H1 (cell line): ENCODE data around the gene TMEM120A. TPM values are rescaled to one million over a fixed set of nuclear protein-coding genes. Genes with fewer than 3 reads are reported as not detected.

Source experiments
- CTCF ChIA-PET: fragments of 300-600 bp; sonication (Branson Sonifier 250); formaldehyde crosslinking; loops from one replicate; lab custom pipeline; 2021; ENCODE audit not compliant: partially characterized antibody; lab: Charles Lee
- POLR2A ChIA-PET: fragments of 300-600 bp; sonication (Branson Sonifier 250); formaldehyde crosslinking; loops from one replicate; lab custom pipeline; 2021; ENCODE audit warnings: inconsistent platforms; ENCODE audit not compliant: partially characterized antibody; lab: Charles Lee
- DNase-seq, 2 experiments: peaks; one replicate each; pipeline versions ENCODE4 v3.0.0 to v3.0.0-alpha.2; 2010 to 2022; ENCODE audit warnings: low spot score in 2 of 2, low read depth in 1 of 2, mixed read lengths in 1 of 2
- FAIRE-seq: peaks from 2 replicates; lab custom pipeline; 2011; peaks lifted over from hg19 to GRCh38; lab: Jason Lieb, UNC
- H2AFZ ChIP-seq: 2 replicates; pipeline ENCODE4 v1.8.1; 2012; ENCODE audit warnings: low read length, inconsistent platforms
- H2AK5ac ChIP-seq: 2 replicates; pipeline ENCODE4 v1.6.1; 2013; ENCODE audit warnings: low read depth, low read length
- H2BK120ac ChIP-seq: replicated peaks from 2 replicates; pipeline ENCODE3; 2013; ENCODE audit warnings: low read depth, low read length, inconsistent platforms
- H2BK12ac ChIP-seq: 2 replicates; pipeline ENCODE4 v1.6.1; 2013; ENCODE audit warnings: low read depth, low read length
- H2BK15ac ChIP-seq: 2 replicates; pipeline ENCODE4 v1.6.1; 2013; ENCODE audit warnings: low read length
- H2BK20ac ChIP-seq: 2 replicates; pipeline ENCODE4 v1.6.1; 2013; ENCODE audit warnings: low read length
- H2BK5ac ChIP-seq: 2 replicates; pipeline ENCODE4 v1.6.1; 2013; ENCODE audit warnings: low read depth, low read length
- H3K14ac ChIP-seq: 2 replicates; pipeline ENCODE4 v1.6.1; 2013; ENCODE audit warnings: inconsistent platforms; ENCODE audit not compliant: insufficient read length
- H3K18ac ChIP-seq: 2 replicates; pipeline ENCODE4 v1.6.1; 2013; ENCODE audit warnings: low read length; ENCODE audit errors: extremely low read depth
- H3K23ac ChIP-seq: 2 replicates; pipeline ENCODE4 v1.6.1; 2013; ENCODE audit warnings: inconsistent platforms; ENCODE audit not compliant: insufficient read length
- H3K23me2 ChIP-seq: 2 replicates; pipeline ENCODE4 v1.6.1; 2013; ENCODE audit warnings: low read depth, low read length
- H3K27ac ChIP-seq: 2 replicates; pipeline ENCODE4 v1.6.1; 2011; ENCODE audit warnings: low read depth, low read length, inconsistent platforms
- H3K27me3 ChIP-seq, 4 experiments: replicated peaks in 1 of 4; 1 replicate in 1 of 4; 2 replicates in 3 of 4; pipeline versions ENCODE4 v1.6.1 to v1.8.1; 2011 to 2013; ENCODE audit warnings: low read length in 3 of 4, mild to moderate bottlenecking in 3 of 4, inconsistent platforms in 2 of 4, mixed read lengths in 2 of 4, moderate library complexity in 1 of 4; ENCODE audit not compliant: control insufficient read depth in 3 of 4, insufficient read depth in 3 of 4; ENCODE audit errors: extremely low read depth in 1 of 4
- H3K36me3 ChIP-seq, 4 experiments: 2 replicates each; pipeline versions ENCODE4 v1.6.1 to v1.8.1; 2011 to 2013; ENCODE audit warnings: mild to moderate bottlenecking in 4 of 4, low read length in 3 of 4, moderate library complexity in 2 of 4, control low read depth in 1 of 4, inconsistent platforms in 1 of 4; ENCODE audit not compliant: insufficient read depth in 4 of 4, control insufficient read depth in 2 of 4
- H3K4ac ChIP-seq: replicated peaks from 2 replicates; pipeline ENCODE3; 2013; ENCODE audit warnings: low read length, low read depth, mixed read lengths, inconsistent platforms; ENCODE audit not compliant: insufficient read length
- H3K4me1 ChIP-seq, 4 experiments: replicated peaks in 1 of 4; 1 replicate in 1 of 4; 2 replicates in 3 of 4; pipeline versions ENCODE4 v1.6.1 to v1.8.1; 2011 to 2013; ENCODE audit warnings: low read length in 3 of 4, inconsistent platforms in 2 of 4, mixed read lengths in 1 of 4; ENCODE audit not compliant: insufficient read depth in 4 of 4, control insufficient read depth in 3 of 4
- H3K4me2 ChIP-seq, 2 experiments: 2 replicates each; pipeline versions ENCODE4 v1.6.1 to v1.8.1; 2011 to 2013; ENCODE audit warnings: low read depth in 2 of 2, low read length in 2 of 2, control low read depth in 1 of 2, inconsistent platforms in 1 of 2, mild to moderate bottlenecking in 1 of 2; ENCODE audit not compliant: insufficient read depth in 1 of 2
- H3K4me3 ChIP-seq, 4 experiments: fragments of 200-600, 300-600 bp in 1 of 4; sonication (generic), shearing (Covaris generic), sonication (Bioruptor Twin) in 1 of 4; 2 replicates each; pipeline versions ENCODE4 v1.5.1 to v1.8.1; 2011 to 2016; ENCODE audit warnings: low read length in 4 of 4, low read depth in 3 of 4, control low read depth in 2 of 4, inconsistent platforms in 2 of 4, mild to moderate bottlenecking in 2 of 4, mixed read lengths in 1 of 4, moderate library complexity in 1 of 4; ENCODE audit not compliant: insufficient read depth in 2 of 4; ENCODE audit errors: extremely low read depth in 1 of 4
- H3K56ac ChIP-seq: replicated peaks from 2 replicates; pipeline ENCODE3; 2013; ENCODE audit warnings: low read depth, mild to moderate bottlenecking, mixed read lengths, low read length, inconsistent platforms; ENCODE audit not compliant: insufficient read length
- H3K79me1 ChIP-seq: 2 replicates; pipeline ENCODE4 v1.6.1; 2013; ENCODE audit warnings: low read depth, low read length, control low read depth
- H3K79me2 ChIP-seq, 2 experiments: 2 replicates each; pipeline versions ENCODE4 v1.6.1 to v1.8.1; 2012 to 2013; ENCODE audit warnings: low read length in 2 of 2, mild to moderate bottlenecking in 2 of 2, inconsistent platforms in 1 of 2; ENCODE audit not compliant: insufficient read depth in 2 of 2, control insufficient read depth in 1 of 2
- H3K9ac ChIP-seq, 4 experiments: replicated peaks in 1 of 4; 1 replicate in 1 of 4; 2 replicates in 3 of 4; pipeline versions ENCODE4 v1.6.1 to v1.8.1; 2011 to 2013; ENCODE audit warnings: low read depth in 3 of 4, low read length in 3 of 4, control low read depth in 2 of 4, mild to moderate bottlenecking in 2 of 4, moderate library complexity in 2 of 4, inconsistent platforms in 1 of 4; ENCODE audit errors: extremely low read depth in 1 of 4
- H3K9me3 ChIP-seq, 2 experiments: 2 replicates each; pipeline versions ENCODE4 v1.6.1 to v1.8.1; 2012 to 2013; ENCODE audit warnings: mild to moderate bottlenecking in 2 of 2, moderate library complexity in 2 of 2, control low read depth in 1 of 2, inconsistent platforms in 1 of 2, low read depth in 1 of 2, low read length in 1 of 2, mixed read lengths in 1 of 2; ENCODE audit not compliant: insufficient read depth in 2 of 2
- H4K20me1 ChIP-seq, 2 experiments: replicated peaks in 1 of 2; 2 replicates each; pipeline versions ENCODE3 to v1.8.1; 2011 to 2013; ENCODE audit warnings: inconsistent platforms in 2 of 2, low read length in 2 of 2, mild to moderate bottlenecking in 1 of 2; ENCODE audit not compliant: insufficient read depth in 2 of 2, control insufficient read depth in 1 of 2
- H4K5ac ChIP-seq: 2 replicates; pipeline ENCODE4 v1.6.1; 2013; ENCODE audit warnings: low read length, low read depth, mixed read lengths, inconsistent platforms; ENCODE audit not compliant: insufficient read length
- H4K8ac ChIP-seq: 2 replicates; pipeline ENCODE4 v1.8.0; 2013; ENCODE audit warnings: mild to moderate bottlenecking, moderate library complexity, low read length, inconsistent platforms; ENCODE audit not compliant: insufficient read depth; ENCODE audit errors: extremely low read depth
- H4K91ac ChIP-seq: replicated peaks from 2 replicates; pipeline ENCODE3; 2013; ENCODE audit warnings: low read length, mixed read lengths, inconsistent platforms; ENCODE audit not compliant: insufficient read length
- CBX8 ChIP-seq: fragments of 300-800, 300-1000 bp; sonication (generic); IDR thresholded peaks from 2 replicates; pipeline ENCODE4 v1.7.1; 2016; ENCODE audit warnings: low read depth, low read length, borderline replicate concordance
- CTCF ChIP-seq, 3 experiments: IDR thresholded peaks; 1 replicate in 2 of 3; 2 replicates in 1 of 3; pipeline versions ENCODE4 v1.5.1 to v1.6.1; 2011; ENCODE audit warnings: low read length in 3 of 3, mild to moderate bottlenecking in 3 of 3, inconsistent platforms in 2 of 3, low read depth in 1 of 3, moderate library complexity in 1 of 3; ENCODE audit not compliant: insufficient read depth in 1 of 3; ENCODE audit errors: control extremely low read depth in 1 of 3
- GTF2F1 ChIP-seq: IDR thresholded peaks from 2 replicates; pipeline ENCODE4 v1.6.1; 2012; ENCODE audit warnings: low read depth, low read length, improper control_type of control experiment, borderline replicate concordance
- KDM1A ChIP-seq: fragments of 200-600, 300-600 bp; sonication (generic); IDR thresholded peaks from 2 replicates; pipeline ENCODE4 v1.7.1; 2016; ENCODE audit warnings: mild to moderate bottlenecking, low read length, borderline replicate concordance
- KDM4A ChIP-seq: IDR thresholded peaks from one replicate; pipeline ENCODE4 v1.7.1; 2012; ENCODE audit warnings: low read depth, mild to moderate bottlenecking, moderate library complexity, low read length, inconsistent platforms; ENCODE audit not compliant: severe bottlenecking
- NANOG ChIP-seq: IDR thresholded peaks from 2 replicates; pipeline ENCODE4 v1.6.1; 2011; ENCODE audit warnings: low read length, low read depth, mild to moderate bottlenecking, inconsistent platforms; ENCODE audit not compliant: insufficient read depth, poor library complexity, severe bottlenecking
- POLR2AphosphoS5 ChIP-seq: IDR thresholded peaks from 2 replicates; pipeline ENCODE4 v1.6.1; 2011; ENCODE audit warnings: low read depth, low read length
- SAP30 ChIP-seq: fragments of 300-600 bp; sonication (generic); IDR thresholded peaks from 2 replicates; pipeline ENCODE4 v1.7.1; 2012; ENCODE audit warnings: low read length, moderate library complexity, mild to moderate bottlenecking, inconsistent platforms; ENCODE audit not compliant: insufficient read depth, insufficient replicate concordance
- WGBS, 2 experiments: shearing (Covaris generic) in 1 of 2; methylation state at CpG; one replicate each; pipeline versions ENCODE4 v1.1.6 to v1.1.7; 2013 to 2015; ENCODE audit warnings: low lambda C conversion rate in 2 of 2, mixed read lengths in 2 of 2, inconsistent platforms in 1 of 2, low coverage in 1 of 2, missing lambda C conversion rate in 1 of 2; ENCODE audit not compliant: insufficient replicate concordance in 2 of 2, insufficient coverage in 1 of 2, insufficient read length in 1 of 2; ENCODE audit errors: extremely low coverage in 1 of 2, missing lambda C conversion rate in 1 of 2; 5-methylcytosine and 5-hydroxymethylcytosine counted together
- polyA plus RNA-seq, 7 experiments: library from polyadenylated mRNA; depleted of rRNA in 3 of 7; stranded (reverse) in 5 of 7; unstranded in 2 of 7; fragments of >200 nt in 5 of 7; fragments of 200-250 nt in 2 of 7; gene quantifications; 1 replicate in 5 of 7; 2 replicates in 1 of 7; 4 replicates in 1 of 7; pipeline versions ENCODE4 v1.2.1 to v1.2.3, GENCODE V29; 2011 to 2013; ENCODE audit warnings: missing spikeins in 2 of 7, mixed read lengths in 2 of 7
- total RNA-seq: library from RNA; stranded (reverse); fragmentation: NEBNext Ultra II Directional; extraction: Animal tissue kit (Norgen Biotek cat#: 25700); gene quantifications from 2 replicates; pipeline ENCODE4 v1.2.1, GENCODE V29; 2021

Gene TMEM120A
- total and polyA plus RNA-seq, 2 of the 8 experiments (the other 6 are each of a cell fraction or from before 2014, with no cell fraction given) = 15.6 to 49.9 TPM

GRCh38 chr7:75962607-75963380, 31.6 kb downstream of the TMEM120A start:
- no peak overlapping the region for H3K18ac ChIP-seq
- no peak overlapping the region for H3K56ac ChIP-seq
- H4K91ac ChIP-seq = no peak overlapping the region
- no peak overlapping the region for H4K8ac ChIP-seq
- peaks cover 0 to 2% (median under 1%) of the 10 kb centered on the region in 4 experiments; a peak in 2 of 7 replicates for H3K4me1 ChIP-seq
- H4K20me1 ChIP-seq = peaks cover 3 to 5% of the 10 kb centered on the region in 2 experiments
- no peaks in the 10 kb centered on the region; a peak in 1 of 4 replicates for H3K79me2 ChIP-seq
- H3K4ac ChIP-seq = no peak overlapping the region
- DNase-seq (no peak), FAIRE-seq (no peak)
- no peaks in the 10 kb centered on the region for H3K23me2 ChIP-seq
- H3K23ac ChIP-seq = no peak overlapping the region
- no peak overlapping the region for H3K4me3 ChIP-seq
- ChIA-PET CTCF (interaction anchor here (0.5 to 2.0 kb wide), 2 partner anchors 47 to 57 kb away, joined by 3 to 4 read pairs; partner anchors contain the start of gene POR), POLR2A (no interaction called here)
- 91% methylated on average over 18 of the region's 18 CpGs; no CpG with 5 or more reads in 1 of the 2 experiments for WGBS, 2 experiments
- no peaks in the 10 kb centered on the region; the same call in 1 of the 2 replicates for H3K79me1 ChIP-seq
- H2AK5ac ChIP-seq = no peak overlapping the region
- no peak overlapping the region for H2BK20ac ChIP-seq
- H3K9ac ChIP-seq = no peak overlapping the region; a peak in 1 of 7 replicates
- no peak overlapping the region for H3K27ac ChIP-seq
- H3K27me3 ChIP-seq = no peaks in the 10 kb centered on the region
- no peak overlapping the region for H2BK5ac ChIP-seq
- H2BK15ac ChIP-seq = no peak overlapping the region
- no peak overlapping the region for H3K14ac ChIP-seq
- no peak overlapping the region for H2BK12ac ChIP-seq
- peaks cover 0 to 16% (median 5%) of the 10 kb centered on the region in 4 experiments; a peak in 6 of 8 replicates for H3K36me3 ChIP-seq
- H3K4me2 ChIP-seq = no peak overlapping the region
- H4K5ac ChIP-seq = no peak overlapping the region
- H2AFZ ChIP-seq = no peak overlapping the region
- no peak overlapping the region for H2BK120ac ChIP-seq
- H3K9me3 ChIP-seq = no peaks in the 10 kb centered on the region
- TF ChIP-seq CTCF (IDR thresholded peaks at IDR 0.05; ENCODE audit: control extremely low read depth in 1 of 3, insufficient read depth in 1 of 3, low read depth in 1 of 3, low read length in 3 of 3) (no peak), CBX8 (no peak), KDM4A (no peak), GTF2F1 (no peak), SAP30 (no peak), KDM1A (no peak), POLR2AphosphoS5 (no peak), NANOG (no peak)
